Measurements from ENCODE around the gene RNLS. TPM values are rescaled to one million over a fixed set of nuclear protein-coding genes. Genes with fewer than 3 reads are reported as not detected.

RNLS gene
- total and polyA plus RNA-seq, 2 of the 8 experiments (the other 6 are each of a cell fraction or from before 2014, with no cell fraction given), result 7.5 to 12.7 TPM

GRCh38 chr10:88527245-88527644 is 55.9 kb downstream of the RNLS start:
- Histone ChIP-seq H2BK120ac (replicated peaks; ENCODE audit: low read depth, low read length) (no peak overlapping the region), H4K8ac (ENCODE audit: extremely low read depth, insufficient read depth, low read length) (no peak overlapping the region), H2BK5ac (ENCODE audit: low read depth, low read length) (no peak overlapping the region), H4K5ac (ENCODE audit: insufficient read length, low read depth, low read length) (no peak overlapping the region), H3K23me2 (ENCODE audit: low read depth, low read length) (no peaks in the 10 kb centered on the region), H3K56ac (replicated peaks; ENCODE audit: insufficient read length, low read depth, low read length) (no peak overlapping the region), H3K4me3 (ENCODE audit: extremely low read depth in 1 of 4, insufficient read depth in 2 of 4, low read depth in 3 of 4, low read length in 4 of 4) (no peak overlapping the region), H3K9ac (replicated peaks in 1 of 4; ENCODE audit: extremely low read depth in 1 of 4, low read depth in 3 of 4, low read length in 3 of 4) (no peak overlapping the region), H3K9me3 (ENCODE audit: insufficient read depth in 2 of 2, low read depth in 1 of 2, low read length in 1 of 2) (no peaks in the 10 kb centered on the region), H3K4me2 (ENCODE audit: insufficient read depth in 1 of 2, low read depth in 2 of 2, low read length in 2 of 2) (no peak overlapping the region), H4K91ac (replicated peaks; ENCODE audit: insufficient read length, low read length) (no peak overlapping the region), H2AK5ac (ENCODE audit: low read depth, low read length) (no peak overlapping the region), H3K79me1 (ENCODE audit: low read depth, low read length) (no peaks in the 10 kb centered on the region), H3K79me2 (ENCODE audit: control insufficient read depth in 1 of 2, insufficient read depth in 2 of 2, low read length in 2 of 2) (no peaks in the 10 kb centered on the region), H2BK20ac (ENCODE audit: low read length) (no peak overlapping the region), H3K27me3 (replicated peaks in 1 of 4; ENCODE audit: control insufficient read depth in 3 of 4, extremely low read depth in 1 of 4, insufficient read depth in 3 of 4, low read length in 3 of 4) (no peaks in the 10 kb centered on the region; a peak in 1 of 7 replicates), H3K27ac (ENCODE audit: low read depth, low read length) (no peak overlapping the region), H2AFZ (ENCODE audit: low read length) (no peak overlapping the region), H3K36me3 (ENCODE audit: control insufficient read depth in 2 of 4, insufficient read depth in 4 of 4, low read length in 3 of 4) (no peaks in the 10 kb centered on the region), H3K18ac (ENCODE audit: extremely low read depth, low read length) (no peak overlapping the region), H2BK12ac (ENCODE audit: low read depth, low read length) (no peak overlapping the region), H4K20me1 (replicated peaks in 1 of 2; ENCODE audit: control insufficient read depth in 1 of 2, insufficient read depth in 2 of 2, low read length in 2 of 2) (no peaks in the 10 kb centered on the region), H3K23ac (ENCODE audit: insufficient read length) (no peak overlapping the region), H3K4ac (replicated peaks; ENCODE audit: insufficient read length, low read depth, low read length) (no peak overlapping the region), H3K4me1 (replicated peaks in 1 of 4; ENCODE audit: control insufficient read depth in 3 of 4, insufficient read depth in 4 of 4, low read length in 3 of 4) (peaks cover 0 to 3% (median 0%) of the 10 kb centered on the region in 4 experiments; a peak in 1 of 7 replicates), H3K14ac (ENCODE audit: insufficient read length) (no peak overlapping the region), H2BK15ac (ENCODE audit: low read length) (no peak overlapping the region)
- CTCF ChIA-PET (ENCODE audit: partially characterized antibody), result interaction anchor here (0.6 to 1.6 kb wide), 5 partner anchors 10 to 203 kb away, joined by 3 read pairs; no protein-coding TSS in a partner anchor
- FAIRE-seq (no peak), DNase-seq (ENCODE audit: low read depth in 1 of 2, low spot score in 2 of 2) (no peak)
- POLR2A ChIA-PET (ENCODE audit: partially characterized antibody), result interaction anchor here (0.9 kb wide), 1 partner anchor 38 kb away, joined by 3 read pairs; no protein-coding TSS in a partner anchor
- no peak for TF ChIP-seq CTCF (IDR thresholded peaks at IDR 0.05; ENCODE audit: control extremely low read depth in 1 of 3, insufficient read depth in 1 of 3, low read depth in 1 of 3, low read length in 3 of 3)
- TF ChIP-seq YY1 (IDR thresholded peaks at IDR 0.05; ENCODE audit: low read depth, low read length), result no peak
- TF ChIP-seq GABPA (IDR thresholded peaks at IDR 0.05; ENCODE audit: borderline replicate concordance, insufficient read depth, low read length), result no peak
- TF ChIP-seq CHD2 (IDR thresholded peaks at IDR 0.05; ENCODE audit: low read length), result no peak
- no peak for TF ChIP-seq CEBPB (IDR thresholded peaks at IDR 0.05; ENCODE audit: low read depth, low read length)
- no peak for TF ChIP-seq CREB1 (IDR thresholded peaks at IDR 0.05)
- WGBS, 2 experiments (ENCODE audit: extremely low coverage in 1 of 2, insufficient coverage in 1 of 2, insufficient read length in 1 of 2, insufficient replicate concordance in 2 of 2, low coverage in 1 of 2, low lambda C conversion rate in 2 of 2, missing lambda C conversion rate in 1 of 2), result 76% methylated on average over 1 of the region's 1 CpG; no CpG with 5 or more reads in 1 of the 2 experiments
